ENCODE measurements around the gene GXYLT2. TPM values are rescaled to one million over a fixed set of nuclear protein-coding genes. Genes with fewer than 3 reads are reported as not detected.

The GXYLT2 gene
- total and polyA plus RNA-seq, 2 of the 13 experiments (the other 11 are each of a cell fraction or from before 2014, with no cell fraction given), result 4.3 to 6.9 TPM

DNA sequence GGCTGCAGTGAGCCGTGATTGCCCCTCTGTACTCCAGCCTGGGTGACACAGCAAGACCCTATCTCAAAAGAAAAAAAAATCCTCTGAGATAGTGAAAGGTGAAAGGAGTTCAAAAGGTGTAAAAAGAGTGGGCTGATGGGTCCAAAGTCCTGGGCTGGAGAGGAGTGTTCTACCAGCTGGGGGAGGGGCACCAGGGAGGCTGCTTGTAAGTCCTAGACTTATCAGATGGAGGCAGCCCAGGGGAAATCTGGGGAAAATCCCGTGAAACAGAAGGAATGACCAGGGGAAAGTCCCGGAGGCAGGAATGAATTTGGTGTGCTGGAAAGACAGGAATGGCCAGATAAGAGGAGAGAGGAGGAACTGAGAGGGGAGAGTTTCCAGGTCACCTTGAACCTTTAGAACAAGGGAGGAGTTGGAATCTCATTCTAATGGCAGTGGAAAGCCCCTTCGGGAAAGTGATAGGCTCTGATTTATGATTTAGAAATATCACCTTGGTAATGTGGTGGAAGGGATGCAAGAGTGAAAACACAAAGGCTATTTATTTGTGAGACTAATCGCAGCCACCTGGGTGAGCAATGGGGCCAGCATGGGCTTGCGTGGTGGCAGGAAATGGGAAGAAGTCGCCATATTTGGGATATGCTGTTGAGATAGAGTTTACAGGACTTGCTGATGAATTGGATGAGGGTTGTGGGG, 85.3 kb downstream of the GXYLT2 start (continued):
- TF ChIP-seq, protein P1, sequence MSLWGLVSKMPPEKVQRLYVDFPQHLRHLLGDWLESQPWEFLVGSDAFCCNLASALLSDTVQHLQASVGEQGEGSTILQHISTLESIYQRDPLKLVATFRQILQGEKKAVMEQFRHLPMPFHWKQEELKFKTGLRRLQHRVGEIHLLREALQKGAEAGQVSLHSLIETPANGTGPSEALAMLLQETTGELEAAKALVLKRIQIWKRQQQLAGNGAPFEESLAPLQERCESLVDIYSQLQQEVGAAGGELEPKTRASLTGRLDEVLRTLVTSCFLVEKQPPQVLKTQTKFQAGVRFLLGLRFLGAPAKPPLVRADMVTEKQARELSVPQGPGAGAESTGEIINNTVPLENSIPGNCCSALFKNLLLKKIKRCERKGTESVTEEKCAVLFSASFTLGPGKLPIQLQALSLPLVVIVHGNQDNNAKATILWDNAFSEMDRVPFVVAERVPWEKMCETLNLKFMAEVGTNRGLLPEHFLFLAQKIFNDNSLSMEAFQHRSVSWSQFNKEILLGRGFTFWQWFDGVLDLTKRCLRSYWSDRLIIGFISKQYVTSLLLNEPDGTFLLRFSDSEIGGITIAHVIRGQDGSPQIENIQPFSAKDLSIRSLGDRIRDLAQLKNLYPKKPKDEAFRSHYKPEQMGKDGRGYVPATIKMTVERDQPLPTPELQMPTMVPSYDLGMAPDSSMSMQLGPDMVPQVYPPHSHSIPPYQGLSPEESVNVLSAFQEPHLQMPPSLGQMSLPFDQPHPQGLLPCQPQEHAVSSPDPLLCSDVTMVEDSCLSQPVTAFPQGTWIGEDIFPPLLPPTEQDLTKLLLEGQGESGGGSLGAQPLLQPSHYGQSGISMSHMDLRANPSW (CRISPR knock-in tag; IDR thresholded peaks at IDR 0.05; ENCODE audit: borderline replicate concordance), result no peak
- TF ChIP-seq DR1 (CRISPR knock-in tag; IDR thresholded peaks at IDR 0.05) (no peak), ZMYM2 (CRISPR knock-in tag; IDR thresholded peaks at IDR 0.05) (no peak), GATAD2A (CRISPR knock-in tag; IDR thresholded peaks at IDR 0.05) (peak; percentile 67), ZNF205 (CRISPR knock-in tag; IDR thresholded peaks at IDR 0.05) (no peak), BHLHE40 (IDR thresholded peaks at IDR 0.05; ENCODE audit: low read length) (no peak), ZNF546 (CRISPR knock-in tag; conservative IDR thresholded peaks at IDR 0.05) (no peak), ZNF263 (CRISPR knock-in tag; IDR thresholded peaks at IDR 0.05) (no peak), KLF13 (CRISPR knock-in tag; IDR thresholded peaks at IDR 0.05) (no peak), HNF4A (CRISPR knock-in tag; IDR thresholded peaks at IDR 0.05) (peak; percentile 95), ZMYM3 (CRISPR knock-in tag; IDR thresholded peaks at IDR 0.05) (peak; percentile 62; the same call in 1 of the 2 replicates), HMG20B (CRISPR knock-in tag; conservative IDR thresholded peaks at IDR 0.05) (no peak), ZNF431 (CRISPR knock-in tag; IDR thresholded peaks at IDR 0.05; ENCODE audit: borderline replicate concordance, low read depth) (no peak), EZH2 (conservative IDR thresholded peaks at IDR 0.05; ENCODE audit: low read depth, low read length) (no peak), HNRNPLL (IDR thresholded peaks at IDR 0.05; ENCODE audit: low read depth, low read length, poor library complexity, severe bottlenecking) (no peak), ZNF572 (CRISPR knock-in tag; IDR thresholded peaks at IDR 0.05) (no peak), FOXM1 (CRISPR knock-in tag; IDR thresholded peaks at IDR 0.05) (no peak), TCF7 (IDR thresholded peaks at IDR 0.05; ENCODE audit: low read depth) (peak; percentile 44), AHR (CRISPR knock-in tag; IDR thresholded peaks at IDR 0.05) (no peak), HOXA5 (CRISPR knock-in tag; IDR thresholded peaks at IDR 0.05) (no peak)
- TF ChIP-seq, protein P2, sequence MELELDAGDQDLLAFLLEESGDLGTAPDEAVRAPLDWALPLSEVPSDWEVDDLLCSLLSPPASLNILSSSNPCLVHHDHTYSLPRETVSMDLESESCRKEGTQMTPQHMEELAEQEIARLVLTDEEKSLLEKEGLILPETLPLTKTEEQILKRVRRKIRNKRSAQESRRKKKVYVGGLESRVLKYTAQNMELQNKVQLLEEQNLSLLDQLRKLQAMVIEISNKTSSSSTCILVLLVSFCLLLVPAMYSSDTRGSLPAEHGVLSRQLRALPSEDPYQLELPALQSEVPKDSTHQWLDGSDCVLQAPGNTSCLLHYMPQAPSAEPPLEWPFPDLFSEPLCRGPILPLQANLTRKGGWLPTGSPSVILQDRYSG (CRISPR knock-in tag; IDR thresholded peaks at IDR 0.05), result no peak
- TF ChIP-seq, protein P3, sequence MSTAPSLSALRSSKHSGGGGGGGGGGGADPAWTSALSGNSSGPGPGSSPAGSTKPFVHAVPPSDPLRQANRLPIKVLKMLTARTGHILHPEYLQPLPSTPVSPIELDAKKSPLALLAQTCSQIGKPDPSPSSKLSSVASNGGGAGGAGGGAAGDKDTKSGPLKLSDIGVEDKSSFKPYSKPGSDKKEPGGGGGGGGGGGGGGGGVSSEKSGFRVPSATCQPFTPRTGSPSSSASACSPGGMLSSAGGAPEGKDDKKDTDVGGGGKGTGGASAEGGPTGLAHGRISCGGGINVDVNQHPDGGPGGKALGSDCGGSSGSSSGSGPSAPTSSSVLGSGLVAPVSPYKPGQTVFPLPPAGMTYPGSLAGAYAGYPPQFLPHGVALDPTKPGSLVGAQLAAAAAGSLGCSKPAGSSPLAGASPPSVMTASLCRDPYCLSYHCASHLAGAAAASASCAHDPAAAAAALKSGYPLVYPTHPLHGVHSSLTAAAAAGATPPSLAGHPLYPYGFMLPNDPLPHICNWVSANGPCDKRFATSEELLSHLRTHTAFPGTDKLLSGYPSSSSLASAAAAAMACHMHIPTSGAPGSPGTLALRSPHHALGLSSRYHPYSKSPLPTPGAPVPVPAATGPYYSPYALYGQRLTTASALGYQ (CRISPR knock-in tag; IDR thresholded peaks at IDR 0.05), result no peak
- TF ChIP-seq, protein P4, sequence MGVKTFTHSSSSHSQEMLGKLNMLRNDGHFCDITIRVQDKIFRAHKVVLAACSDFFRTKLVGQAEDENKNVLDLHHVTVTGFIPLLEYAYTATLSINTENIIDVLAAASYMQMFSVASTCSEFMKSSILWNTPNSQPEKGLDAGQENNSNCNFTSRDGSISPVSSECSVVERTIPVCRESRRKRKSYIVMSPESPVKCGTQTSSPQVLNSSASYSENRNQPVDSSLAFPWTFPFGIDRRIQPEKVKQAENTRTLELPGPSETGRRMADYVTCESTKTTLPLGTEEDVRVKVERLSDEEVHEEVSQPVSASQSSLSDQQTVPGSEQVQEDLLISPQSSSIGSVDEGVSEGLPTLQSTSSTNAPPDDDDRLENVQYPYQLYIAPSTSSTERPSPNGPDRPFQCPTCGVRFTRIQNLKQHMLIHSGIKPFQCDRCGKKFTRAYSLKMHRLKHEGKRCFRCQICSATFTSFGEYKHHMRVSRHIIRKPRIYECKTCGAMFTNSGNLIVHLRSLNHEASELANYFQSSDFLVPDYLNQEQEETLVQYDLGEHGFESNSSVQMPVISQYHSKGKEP (CRISPR knock-in tag; IDR thresholded peaks at IDR 0.05), result no peak
- TF ChIP-seq, protein P5, sequence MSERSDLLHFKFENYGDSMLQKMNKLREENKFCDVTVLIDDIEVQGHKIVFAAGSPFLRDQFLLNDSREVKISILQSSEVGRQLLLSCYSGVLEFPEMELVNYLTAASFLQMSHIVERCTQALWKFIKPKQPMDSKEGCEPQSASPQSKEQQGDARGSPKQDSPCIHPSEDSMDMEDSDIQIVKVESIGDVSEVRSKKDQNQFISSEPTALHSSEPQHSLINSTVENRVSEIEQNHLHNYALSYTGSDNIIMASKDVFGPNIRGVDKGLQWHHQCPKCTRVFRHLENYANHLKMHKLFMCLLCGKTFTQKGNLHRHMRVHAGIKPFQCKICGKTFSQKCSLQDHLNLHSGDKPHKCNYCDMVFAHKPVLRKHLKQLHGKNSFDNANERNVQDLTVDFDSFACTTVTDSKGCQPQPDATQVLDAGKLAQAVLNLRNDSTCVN (CRISPR knock-in tag; IDR thresholded peaks at IDR 0.05; ENCODE audit: borderline replicate concordance), result no peak

All from HepG2 (cell line).